ENCODE measurements around the gene TPI1.

- TF ChIP-seq CTCF (conservative IDR thresholded peaks at IDR 0.05; ENCODE audit: low read length) (no peak), EZH2phosphoT487 (IDR thresholded peaks at IDR 0.05; ENCODE audit: borderline replicate concordance, low read depth, low read length) (no peak)
Observed at GRCh38 chr12:6847676-6848075, 19.7 kb upstream of the TPI1 start.
